HG02840 (cell line): ENCODE results near the gene PLK1.

Experiments
- ATAC-seq: cut with Tn5 transposase; IDR thresholded peaks from one replicate; pipeline ENCODE4 v1.9.1; 2021; ENCODE audit warnings: mild to moderate bottlenecking, moderate library complexity, moderate number of reproducible peaks; ENCODE audit not compliant: unreplicated experiment, low FRiP score

Gene PLK1

DNA sequence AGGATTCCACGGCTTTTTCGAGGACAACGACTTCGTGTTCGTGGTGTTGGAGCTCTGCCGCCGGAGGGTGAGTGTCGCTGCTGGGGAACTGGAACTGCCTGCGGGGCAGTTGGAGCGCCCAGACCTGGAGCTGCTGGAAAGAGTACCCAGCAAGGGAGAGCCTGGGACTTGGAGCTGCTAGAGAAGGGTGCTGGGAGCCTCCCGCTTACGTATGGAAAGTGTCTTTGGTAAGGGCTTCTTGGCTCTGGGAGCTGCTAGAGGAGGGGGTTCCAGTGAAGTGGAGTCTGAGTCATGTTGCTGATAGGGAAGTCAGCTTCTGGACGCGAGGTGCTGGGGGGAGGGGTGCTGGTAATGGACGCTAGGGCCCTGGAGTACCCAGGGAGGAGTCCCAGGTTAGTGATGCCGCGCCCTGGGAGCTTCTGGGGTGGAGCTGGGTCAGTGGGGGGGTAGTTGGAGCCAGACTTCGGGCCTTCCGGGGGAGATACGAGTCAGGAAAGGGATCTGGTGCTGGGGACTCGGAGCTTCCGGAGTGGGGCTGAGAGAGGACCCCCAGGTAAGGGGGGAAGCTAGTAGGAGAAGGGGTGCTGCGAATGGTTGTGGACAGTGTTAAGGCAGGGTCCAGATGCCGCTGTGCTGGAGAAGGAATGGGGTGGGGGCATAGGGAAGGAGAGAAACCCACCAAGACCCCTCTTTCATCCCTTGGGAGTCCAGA, 741 bp downstream of the PLK1 start:
- ATAC-seq: no peak

DNA sequence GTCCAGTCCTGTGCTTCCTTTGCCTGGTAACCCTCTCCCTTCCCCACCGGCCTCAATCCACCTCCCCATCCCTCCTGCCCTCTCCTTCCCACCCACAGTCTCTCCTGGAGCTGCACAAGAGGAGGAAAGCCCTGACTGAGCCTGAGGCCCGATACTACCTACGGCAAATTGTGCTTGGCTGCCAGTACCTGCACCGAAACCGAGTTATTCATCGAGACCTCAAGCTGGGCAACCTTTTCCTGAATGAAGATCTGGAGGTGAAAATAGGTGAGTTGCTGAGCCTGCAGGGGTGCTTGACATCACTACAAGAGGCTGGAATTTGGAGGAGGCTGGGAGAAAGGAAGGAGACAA, 1.3 kb downstream of the PLK1 start:
- no peak for ATAC-seq

DNA sequence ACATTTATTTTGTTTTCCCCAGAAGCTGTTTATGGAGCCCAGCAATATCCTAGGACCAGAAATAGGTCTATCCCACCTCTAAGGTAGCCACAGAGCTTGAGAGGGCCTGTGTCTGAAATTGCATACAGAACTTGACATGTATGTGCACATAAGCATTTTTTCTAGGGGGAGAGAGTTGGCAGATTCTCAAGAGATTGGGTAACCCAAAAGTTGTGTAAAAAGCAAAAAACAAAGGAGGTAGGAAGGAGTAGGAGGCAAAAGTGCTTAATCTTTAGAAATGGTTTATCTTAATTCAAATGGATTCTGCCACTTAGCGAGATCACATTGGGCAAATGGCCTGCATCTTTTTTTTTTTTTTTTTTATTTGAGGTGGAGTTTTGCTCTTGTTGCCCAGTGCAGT, 3.5 kb downstream of the PLK1 start:
- ATAC-seq: no peak

DNA sequence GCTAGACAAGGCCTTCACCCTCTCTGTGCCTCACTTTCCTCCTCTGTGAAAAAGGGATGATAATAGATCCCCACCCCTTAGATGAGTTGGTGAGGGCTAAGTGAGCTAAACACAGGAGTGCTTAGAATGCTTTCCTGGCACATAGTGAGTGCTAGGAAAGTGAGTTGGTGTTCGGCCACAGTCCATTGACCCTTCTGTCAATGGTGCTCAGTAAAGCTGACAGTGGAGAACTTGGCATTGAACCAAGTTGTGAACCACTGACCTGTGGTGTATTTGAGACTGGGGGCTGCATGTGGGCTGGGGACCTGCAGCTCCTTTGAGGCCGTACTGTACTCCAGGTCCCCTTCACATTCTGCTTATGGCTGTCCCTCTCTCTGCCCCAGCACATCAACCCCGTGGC, 4.8 kb downstream of the PLK1 start:
- ATAC-seq: no peak

DNA sequence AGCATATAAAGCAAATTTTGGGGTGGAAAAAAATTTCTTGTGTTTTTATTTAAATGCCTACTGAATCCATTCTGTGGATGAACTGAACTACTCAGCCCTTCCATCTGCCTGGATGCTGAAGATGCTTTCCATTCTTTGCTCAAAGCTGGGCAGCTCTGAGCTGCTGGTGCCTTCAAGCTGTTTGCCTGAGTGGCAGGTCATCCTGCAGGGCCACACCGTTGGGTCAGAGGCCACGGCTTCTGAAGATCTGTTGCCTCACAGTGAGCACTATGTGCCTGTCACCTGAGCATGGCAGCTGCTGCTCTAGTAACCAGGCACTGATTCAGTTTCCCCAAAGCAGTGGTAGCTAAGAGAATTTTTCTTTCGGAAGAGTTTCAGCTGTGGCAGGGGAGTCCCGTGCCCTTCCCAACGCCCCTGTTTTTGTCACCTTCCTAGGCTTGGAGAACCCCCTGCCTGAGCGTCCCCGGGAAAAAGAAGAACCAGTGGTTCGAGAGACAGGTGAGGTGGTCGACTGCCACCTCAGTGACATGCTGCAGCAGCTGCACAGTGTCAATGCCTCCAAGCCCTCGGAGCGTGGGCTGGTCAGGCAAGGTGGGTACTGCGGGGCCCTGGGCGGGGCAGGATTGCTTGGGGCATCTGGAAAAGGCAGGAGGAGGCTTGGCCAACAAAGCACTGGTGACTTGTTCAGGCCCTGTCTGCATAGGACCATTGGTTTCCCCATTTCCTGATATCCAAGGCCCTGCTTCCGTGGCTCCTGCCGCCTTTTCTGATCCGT, 8.5 kb downstream of the PLK1 start:
- no peak for ATAC-seq

DNA sequence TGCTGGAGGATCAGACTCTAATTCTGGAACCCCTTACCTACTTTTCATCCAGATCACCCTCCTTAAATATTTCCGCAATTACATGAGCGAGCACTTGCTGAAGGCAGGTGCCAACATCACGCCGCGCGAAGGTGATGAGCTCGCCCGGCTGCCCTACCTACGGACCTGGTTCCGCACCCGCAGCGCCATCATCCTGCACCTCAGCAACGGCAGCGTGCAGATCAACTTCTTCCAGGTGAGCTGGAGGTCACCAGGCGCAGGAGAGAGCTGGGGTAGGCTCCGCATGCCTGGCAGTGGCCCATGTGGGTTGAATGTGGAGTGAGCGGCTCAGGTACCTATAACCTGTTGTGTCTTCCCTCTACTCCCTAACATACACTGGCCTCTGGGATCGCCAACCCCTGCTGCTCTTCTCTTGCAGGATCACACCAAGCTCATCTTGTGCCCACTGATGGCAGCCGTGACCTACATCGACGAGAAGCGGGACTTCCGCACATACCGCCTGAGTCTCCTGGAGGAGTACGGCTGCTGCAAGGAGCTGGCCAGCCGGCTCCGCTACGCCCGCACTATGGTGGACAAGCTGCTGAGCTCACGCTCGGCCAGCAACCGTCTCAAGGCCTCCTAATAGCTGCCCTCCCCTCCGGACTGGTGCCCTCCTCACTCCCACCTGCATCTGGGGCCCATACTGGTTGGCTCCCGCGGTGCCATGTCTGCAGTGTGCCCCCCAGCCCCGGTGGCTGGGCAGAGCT, 10.9 kb downstream of the PLK1 start:
- no peak for ATAC-seq

DNA sequence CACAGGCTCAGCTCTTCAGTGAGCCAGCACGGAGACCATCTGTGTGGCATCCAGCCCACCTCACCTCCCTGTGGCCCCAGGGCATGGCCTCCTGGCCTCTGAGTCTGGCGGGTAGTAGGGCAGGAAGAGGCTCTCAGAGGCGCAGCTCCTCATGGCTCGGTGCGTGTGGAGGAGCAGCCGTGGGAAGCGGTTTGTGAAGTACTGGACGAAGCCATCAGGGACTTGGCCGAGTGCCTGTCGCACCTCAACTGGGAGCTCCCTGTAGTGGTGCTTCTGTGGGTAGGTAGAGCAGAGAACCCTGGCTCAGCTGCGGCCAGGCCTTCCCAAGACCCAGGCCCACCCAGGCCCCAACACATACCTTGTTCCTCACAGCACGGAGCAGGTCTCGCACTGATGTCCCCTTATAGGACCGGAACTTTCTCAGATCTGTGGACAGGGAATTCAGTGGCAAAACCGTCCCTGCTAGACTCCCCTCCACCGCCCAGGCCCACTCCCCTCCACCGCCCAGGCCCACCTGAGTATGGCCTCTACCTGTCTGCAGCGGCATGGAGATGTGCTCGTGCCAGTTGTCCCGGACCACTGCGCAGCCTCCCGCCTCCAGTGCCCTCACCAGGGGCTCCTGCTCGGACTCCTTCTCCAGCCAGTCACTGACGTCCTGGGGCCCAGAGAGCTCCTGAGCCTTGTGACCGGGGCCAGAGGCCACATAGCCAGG, 12.2 kb downstream of the PLK1 start:
- no peak for ATAC-seq

DNA sequence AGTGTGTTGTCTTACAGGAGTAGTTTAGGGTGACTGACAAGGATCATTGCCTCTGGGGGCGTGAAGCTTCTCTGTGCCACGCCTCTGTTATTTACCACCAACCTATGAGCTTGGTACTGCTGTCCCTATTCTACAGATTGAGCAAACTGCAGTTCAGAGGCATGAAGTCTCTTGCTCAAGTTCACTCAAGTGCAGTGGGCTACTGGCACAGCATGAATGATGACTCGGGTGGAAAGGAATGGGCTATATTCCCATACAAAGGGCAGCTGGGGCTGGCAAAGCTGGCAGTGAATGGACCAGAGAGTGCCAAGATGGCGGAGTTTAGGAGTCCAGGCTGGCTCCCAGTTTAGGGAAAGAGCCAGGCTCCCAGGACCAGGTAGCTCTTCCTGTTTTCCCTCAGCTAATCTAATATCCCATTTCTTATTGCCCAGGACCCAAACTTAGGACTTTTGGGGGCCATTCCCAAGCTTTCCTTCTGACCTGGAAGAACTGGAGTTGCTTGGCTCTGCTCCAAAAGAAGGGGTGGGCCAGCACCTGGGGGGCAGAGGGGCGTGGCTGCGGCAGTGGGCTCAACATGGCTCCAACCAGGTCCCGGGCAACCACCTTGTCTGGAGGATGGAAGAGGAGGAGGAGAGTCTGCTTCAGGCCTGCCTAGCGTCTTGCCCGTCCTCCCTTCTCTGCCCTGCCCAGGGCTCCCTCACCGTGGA, 12.9 kb downstream of the PLK1 start:
- no peak for ATAC-seq

DNA sequence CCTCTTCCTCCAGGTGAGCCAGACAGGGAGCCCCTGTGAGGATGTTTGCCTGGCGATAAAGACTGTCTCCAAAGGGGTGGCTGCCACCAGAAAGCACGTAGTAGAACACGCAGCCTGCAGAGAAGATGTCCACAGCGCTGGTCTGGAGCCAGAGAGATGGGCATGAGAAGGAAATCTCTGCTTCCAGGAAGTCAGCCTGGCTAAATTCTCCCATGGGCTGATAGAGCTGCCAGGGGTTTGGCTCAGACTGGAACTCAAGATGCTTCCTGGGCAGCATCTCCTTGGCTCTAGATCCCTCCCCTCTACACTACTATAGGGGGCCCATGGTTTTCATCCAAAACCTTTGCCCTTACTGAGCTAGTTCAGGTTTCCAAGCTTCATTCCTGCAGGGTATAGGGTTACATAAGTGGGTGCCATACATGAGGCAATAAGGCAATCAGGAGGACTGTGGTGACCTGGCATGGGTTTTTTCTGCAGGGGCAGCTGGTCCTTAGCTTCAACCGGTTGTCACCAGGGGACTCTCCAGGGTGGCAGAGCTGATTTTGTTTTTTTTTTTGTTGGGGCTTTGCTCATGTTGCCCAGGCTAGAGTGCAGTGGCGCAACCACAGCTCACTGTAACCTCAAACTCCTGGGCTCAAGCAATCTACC, 13.6 kb downstream of the PLK1 start:
- ATAC-seq: no peak

DNA sequence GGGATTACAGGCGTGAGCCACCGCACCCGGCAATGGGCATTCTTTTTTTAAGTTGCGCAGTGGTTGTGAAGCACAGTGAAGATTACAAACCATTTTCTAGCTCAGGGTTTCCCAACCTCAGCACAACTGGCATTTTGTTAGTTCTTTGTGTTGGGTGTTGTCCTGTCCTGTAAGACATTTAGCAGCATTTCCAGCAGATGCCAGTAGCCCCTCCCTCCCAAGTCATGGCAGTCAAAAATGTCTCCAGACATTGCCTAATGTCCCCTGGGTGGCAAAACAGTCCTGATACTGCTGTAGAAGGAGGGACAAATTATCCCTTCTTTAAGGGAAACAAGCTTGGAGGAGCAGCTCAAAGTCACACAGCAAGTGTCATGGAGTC, 15.6 kb downstream of the PLK1 start:
- ATAC-seq: no peak

DNA sequence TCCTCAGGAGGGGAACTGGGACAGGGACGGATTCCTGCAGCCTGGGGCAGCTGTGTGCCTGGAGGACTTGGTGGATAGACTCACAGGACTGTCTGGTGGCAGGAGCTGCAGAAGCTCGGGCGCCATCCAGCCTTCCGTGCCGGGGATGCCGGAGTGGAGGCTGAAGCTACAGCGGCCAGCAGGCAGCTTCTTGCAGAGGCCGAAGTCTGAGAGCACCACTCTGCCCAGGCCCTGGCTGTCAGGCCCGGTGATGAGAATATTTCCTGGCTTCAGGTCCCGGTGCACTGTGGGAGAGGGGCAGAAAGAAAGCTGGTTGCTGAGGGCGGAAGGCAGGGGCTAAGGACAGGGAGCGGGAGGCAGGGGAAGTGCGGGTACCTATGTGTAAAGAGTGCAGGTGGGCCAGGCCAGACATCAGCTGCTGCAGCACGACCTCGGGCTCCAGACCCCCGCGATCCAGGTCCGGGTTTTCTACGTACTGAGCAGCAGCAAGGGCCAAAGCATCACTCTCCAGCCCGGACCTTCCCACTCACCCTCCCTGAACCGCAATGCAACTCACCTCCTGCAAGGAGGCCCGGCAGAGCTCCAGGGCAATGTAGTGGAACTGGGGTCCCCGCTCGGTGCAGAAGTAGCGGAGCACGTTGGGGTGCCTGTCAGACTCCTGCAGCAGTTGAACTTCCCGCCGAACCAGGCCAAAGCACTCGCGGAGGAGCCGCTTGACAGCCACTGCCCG, 16.1 kb downstream of the PLK1 start:
- ATAC-seq: no peak

DNA sequence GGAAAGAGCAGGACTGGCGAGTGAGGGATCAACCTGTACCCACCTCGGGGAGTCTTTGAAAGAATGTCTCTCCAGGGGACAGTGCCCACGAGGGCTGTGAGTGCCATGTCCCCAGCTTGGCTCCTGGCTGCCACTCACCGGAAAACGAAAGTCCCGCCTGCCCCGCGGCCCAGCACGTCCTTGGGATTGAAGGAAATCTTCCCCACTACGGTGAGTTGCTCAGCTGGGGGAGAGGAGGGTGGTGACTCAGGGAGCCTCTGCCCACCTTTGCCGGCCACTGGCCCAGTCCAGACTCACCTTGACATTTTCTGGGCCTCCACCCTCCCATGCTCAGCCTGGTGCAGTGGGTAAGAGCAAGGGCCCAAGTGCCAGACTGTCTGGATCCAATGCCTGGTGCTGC, 17.1 kb downstream of the PLK1 start:
- ATAC-seq: no peak

DNA sequence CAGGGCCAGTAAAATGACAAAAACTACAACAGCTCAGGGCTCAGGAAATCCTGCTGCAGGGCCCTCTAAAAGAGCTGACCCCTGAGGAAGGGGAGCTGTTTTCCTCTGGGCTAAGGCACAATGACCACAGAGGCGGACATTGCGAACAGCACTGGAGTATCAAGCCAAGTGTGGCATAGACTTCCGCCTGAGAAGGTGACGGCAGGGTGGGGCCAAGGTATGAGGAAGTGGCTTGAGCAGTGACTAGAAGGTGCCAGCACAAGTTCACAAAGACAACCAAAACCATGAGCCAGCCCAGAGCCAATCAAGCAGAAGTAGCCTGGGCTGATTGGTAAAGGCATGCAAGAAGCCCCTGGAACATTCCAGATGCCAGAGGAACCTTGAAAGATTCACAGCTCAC, 20.4 kb downstream of the PLK1 start:
- ATAC-seq: no peak

DNA sequence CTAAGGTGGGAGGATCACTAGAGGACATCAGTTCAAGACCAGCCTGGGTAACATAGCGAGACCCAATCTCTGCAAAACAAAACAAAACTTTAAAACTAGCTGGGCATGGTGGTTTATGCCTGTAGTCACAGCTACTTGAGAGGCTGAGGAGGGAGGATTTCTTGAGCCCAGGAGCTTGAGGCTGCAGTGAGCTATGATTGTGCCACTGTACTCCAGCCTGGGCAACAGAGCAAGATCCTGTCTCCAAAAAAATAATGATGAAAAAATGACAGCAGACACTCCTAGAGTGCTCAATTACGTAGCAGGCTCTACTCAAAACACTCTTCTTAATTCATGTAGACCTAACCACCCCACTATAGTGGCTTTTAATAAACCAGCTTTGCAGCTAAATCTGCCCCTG, 21.4 kb downstream of the PLK1 start:
- no peak for ATAC-seq

DNA sequence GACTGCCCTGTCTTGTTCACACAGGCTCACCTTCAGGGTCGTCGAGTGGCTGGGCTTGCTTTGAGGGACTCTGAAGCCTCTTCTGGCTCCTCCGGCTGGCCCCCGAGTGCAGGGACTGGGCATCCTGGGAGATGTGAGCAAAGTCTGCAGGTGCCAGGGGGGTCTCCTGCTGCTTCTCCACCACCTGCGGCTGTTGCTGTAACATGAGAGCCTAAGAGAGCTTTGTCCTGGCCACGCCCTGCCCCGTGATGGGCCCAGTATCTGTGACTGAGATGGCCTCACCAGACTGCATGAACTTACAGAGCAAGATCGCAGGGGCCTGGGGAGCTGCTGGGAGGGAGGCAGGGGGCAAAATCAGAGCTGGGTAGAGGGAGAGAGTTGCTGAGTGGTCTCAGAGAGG, 21.8 kb downstream of the PLK1 start:
- ATAC-seq: no peak

DNA sequence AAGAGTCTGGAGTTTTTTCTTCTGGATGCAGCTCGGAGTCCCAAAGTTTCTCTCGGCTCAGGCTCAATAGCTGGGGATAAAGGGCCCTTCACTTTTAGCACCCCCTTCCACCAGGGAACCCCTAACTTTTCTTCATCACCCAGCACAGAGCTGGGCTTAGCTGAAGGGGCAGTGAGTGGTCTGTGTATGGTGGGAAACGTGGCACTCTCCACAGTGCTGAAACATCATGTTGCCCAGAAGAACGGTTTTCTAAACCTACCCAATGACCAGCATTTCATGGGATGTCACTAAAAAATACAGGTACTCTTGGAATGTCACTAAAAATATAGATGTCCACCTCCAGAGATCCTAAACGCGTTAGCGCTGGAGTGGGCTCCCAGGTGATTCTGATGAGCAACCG, 22.4 kb downstream of the PLK1 start:
- ATAC-seq: no peak

DNA sequence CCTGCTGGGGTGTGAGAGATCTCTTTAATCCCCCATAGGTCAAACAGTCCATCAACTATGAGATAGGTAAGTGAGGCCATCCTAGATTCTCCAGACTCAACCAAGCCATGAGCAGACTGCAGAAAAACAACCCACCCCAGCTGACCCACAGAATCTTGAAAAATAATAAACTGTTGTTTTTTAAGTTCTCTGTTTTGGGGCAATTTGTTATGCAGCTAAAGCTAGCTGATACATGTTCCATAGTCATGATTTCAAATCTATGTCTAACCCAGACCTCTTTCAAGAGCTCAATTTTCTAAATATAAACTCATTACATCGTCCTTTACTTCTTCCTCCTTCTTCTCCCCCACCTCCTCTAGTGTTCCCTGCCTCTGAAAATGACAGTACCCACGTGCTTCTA, 24.3 kb downstream of the PLK1 start:
- no peak for ATAC-seq

DNA sequence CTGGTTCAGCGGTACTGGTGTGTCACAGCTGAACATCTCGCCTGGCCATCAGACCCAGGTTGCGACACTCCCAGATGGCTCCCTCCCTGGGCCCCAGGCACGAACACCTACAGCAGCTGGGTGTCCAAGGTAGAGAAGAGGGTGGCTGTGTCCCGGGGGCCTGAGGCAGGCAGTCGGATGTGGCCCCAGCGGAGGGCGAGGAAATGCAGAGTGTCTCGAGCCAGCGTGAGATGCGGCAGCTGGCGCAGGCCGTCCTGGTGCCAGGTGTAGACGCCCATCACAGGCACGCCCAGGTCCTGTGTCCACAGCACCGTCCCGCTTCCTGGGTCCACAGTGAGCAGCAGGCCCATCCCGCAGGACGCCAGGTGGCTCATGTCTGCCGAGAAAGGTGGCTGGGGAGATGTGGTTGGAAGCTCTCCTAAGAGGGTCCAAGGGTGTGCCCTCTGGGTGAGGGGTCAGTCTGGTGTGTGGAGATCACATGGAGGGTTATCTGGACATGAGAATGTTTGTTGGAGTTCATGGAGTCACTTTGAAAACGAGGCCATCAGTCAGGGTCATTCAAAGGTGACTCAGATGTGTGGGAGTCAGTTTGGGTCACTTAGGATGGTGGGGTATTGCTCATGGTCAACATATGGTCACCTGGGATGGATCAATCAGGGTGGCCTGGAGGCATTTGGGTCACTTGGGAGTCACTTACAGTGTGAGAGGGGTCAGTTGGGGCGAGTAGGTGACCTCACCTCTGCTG, 26.3 kb downstream of the PLK1 start:
- ATAC-seq: no peak

DNA sequence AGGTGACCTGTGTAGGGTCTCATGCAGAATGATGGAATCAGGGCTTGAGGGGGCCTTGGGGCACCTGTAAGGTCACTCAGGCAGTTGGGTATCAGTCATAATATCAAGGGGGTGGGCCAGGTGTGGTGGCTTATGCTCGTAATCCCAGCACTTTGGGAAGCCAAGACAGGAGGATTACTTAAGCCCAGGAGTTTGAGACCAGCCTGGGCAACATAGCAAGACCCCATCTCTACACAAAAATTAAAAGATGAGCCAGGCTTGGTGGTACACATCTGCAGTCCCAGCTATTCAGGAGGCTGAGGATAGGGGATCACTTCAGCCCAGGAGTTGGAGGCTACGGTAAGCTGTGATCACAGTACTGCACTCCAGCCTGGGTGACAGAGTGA, 26.8 kb downstream of the PLK1 start:
- no peak for ATAC-seq
